Vagina (tissue), 2 donors: Measurements from ENCODE around the gene MNAT1. TPM values are rescaled to one million over a fixed set of nuclear protein-coding genes. Genes with fewer than 3 reads are reported as not detected.

Experiments
- DNase-seq, 2 donors: peaks; one replicate each; pipeline ENCODE4 v3.0.0-alpha.2; 2017; ENCODE audit errors: extremely low spot score in 2 of 2
- H3K27ac ChIP-seq: fragments of 200-600 bp; sonication (generic); one replicate; pipeline ENCODE4 v1.5.1; 2019
- H3K27me3 ChIP-seq: fragments of 200-600 bp; sonication (generic); one replicate; pipeline ENCODE4 v1.5.1; 2019
- H3K36me3 ChIP-seq, 2 donors: fragments of 200-600 bp; sonication (generic); one replicate each; pipeline ENCODE4 v1.5.1; 2017 to 2019
- H3K4me1 ChIP-seq: fragments of 200-600 bp; sonication (generic); one replicate; pipeline ENCODE4 v1.5.1; 2019
- H3K4me3 ChIP-seq, 2 donors: fragments of 200-600 bp; sonication (generic); 1 replicate in 1 of 2; 2 replicates in 1 of 2; pipeline ENCODE4 v1.5.1; 2016 to 2019
- H3K9me3 ChIP-seq: fragments of 200-600 bp; sonication (generic); one replicate; pipeline ENCODE4 v1.5.1; 2019
- CTCF ChIP-seq, 3 experiments: fragments of 450-650 bp in 2 of 3; fragments of 200-600 bp in 1 of 3; sonication (generic) in 1 of 3; IDR thresholded peaks; one replicate each; pipeline ENCODE4 v1.5.1; 2017 to 2019; ENCODE audit warnings: antibody characterized with exemption in 3 of 3, mild to moderate bottlenecking in 2 of 3, moderate library complexity in 2 of 3
- POLR2A ChIP-seq, 2 donors: fragments of 450-650 bp; IDR thresholded peaks; one replicate each; pipeline ENCODE4 v1.6.1; 2017; ENCODE audit warnings: antibody characterized with exemption in 2 of 2, mild to moderate bottlenecking in 2 of 2, moderate library complexity in 2 of 2
- POLR2AphosphoS5 ChIP-seq, 2 donors: sonication (generic); formaldehyde crosslinking; IDR thresholded peaks; one replicate each; pipeline ENCODE4 v1.9.0; 2017; ENCODE audit warnings: antibody characterized with exemption in 2 of 2, mild to moderate bottlenecking in 2 of 2, low read depth in 1 of 2; ENCODE audit not compliant: insufficient read depth in 1 of 2
- intact Hi-C: fragments of 100-400 bp; cut with DNase I; formaldehyde crosslinking; loops from one replicate; pipeline ENCODE4 v1.15.1; 2023
- total RNA-seq: library from RNA; depleted of rRNA; stranded (reverse); fragments of >200 nt; gene quantifications from one replicate; pipeline ENCODE4 v1.2.3, GENCODE V29; 2016

The MNAT1 gene
- total RNA-seq, 1 donor from 2014 or later, result 38.1 TPM

GRCh38 chr14:60803871-60804270 lies 69.3 kb downstream of the MNAT1 start:
- H3K4me1 ChIP-seq, result no peaks in the 10 kb centered on the region
- no peaks in the 10 kb centered on the region for H3K9me3 ChIP-seq
- TF ChIP-seq CTCF (IDR thresholded peaks at IDR 0.05) (no peak), POLR2AphosphoS5 (IDR thresholded peaks at IDR 0.05; ENCODE audit: insufficient read depth in 1 of 2, low read depth in 1 of 2) (no peak), POLR2A (IDR thresholded peaks at IDR 0.05) (no peak)
- no peak overlapping the region for H3K4me3 ChIP-seq
- no peaks in the 10 kb centered on the region for H3K27me3 ChIP-seq
- intact Hi-C loops, result no loop called here
- no peaks in the 10 kb centered on the region for H3K36me3 ChIP-seq
- no peak for DNase-seq
- H3K27ac ChIP-seq, result no peak overlapping the region

DNA sequence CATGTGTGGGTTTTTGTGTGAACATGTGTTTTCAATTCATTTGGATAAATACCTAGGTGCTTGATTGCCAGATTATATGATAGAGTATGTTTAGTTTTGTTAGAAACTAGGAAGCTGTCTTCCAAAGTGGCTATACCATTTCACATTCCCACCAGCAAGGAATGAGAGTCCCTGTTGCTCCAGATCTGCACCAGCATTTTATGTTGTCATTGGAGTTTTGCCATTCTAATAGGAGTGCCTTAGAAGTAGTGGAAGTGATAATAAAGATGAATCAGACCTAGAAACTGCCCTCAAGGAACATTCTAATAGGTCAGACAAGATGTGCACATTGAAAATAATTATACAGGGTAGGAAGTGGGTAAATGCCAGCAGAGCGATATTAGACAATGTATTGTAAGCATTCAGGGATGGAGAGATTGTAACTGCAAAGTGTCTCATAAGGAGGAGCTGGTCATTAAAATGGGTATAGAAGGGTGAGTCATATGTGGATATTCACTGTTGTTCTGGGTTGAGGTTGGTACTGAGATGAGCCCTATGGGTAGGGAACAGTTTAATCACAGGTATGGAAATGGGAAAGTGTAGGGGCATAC lies 71.4 kb downstream of the MNAT1 start:
- intact Hi-C loops, result no loop called here

GRCh38 chr14:60807247-60807646 lies 72.7 kb downstream of the MNAT1 start:
- no peak overlapping the region for H3K4me3 ChIP-seq
- no peaks in the 10 kb centered on the region for H3K27me3 ChIP-seq
- intact Hi-C loops, result no loop called here
- no peak for DNase-seq
- no peak for TF ChIP-seq CTCF (IDR thresholded peaks at IDR 0.05)
- TF ChIP-seq POLR2A (IDR thresholded peaks at IDR 0.05), result no peak
- no peak for TF ChIP-seq POLR2AphosphoS5 (IDR thresholded peaks at IDR 0.05; ENCODE audit: insufficient read depth in 1 of 2, low read depth in 1 of 2)
- H3K27ac ChIP-seq, result no peak overlapping the region
- no peaks in the 10 kb centered on the region for H3K9me3 ChIP-seq
- H3K36me3 ChIP-seq, result peaks cover 0 to 6% of the 10 kb centered on the region in 2 donors
- H3K4me1 ChIP-seq, result no peaks in the 10 kb centered on the region

More for the DNA sequence above, 71.4 kb downstream of the MNAT1 start:
- Histone ChIP-seq H3K4me1 (no peaks in the 10 kb centered on the region), H3K27me3 (no peaks in the 10 kb centered on the region), H3K36me3 (no peaks in the 10 kb centered on the region), H3K27ac (no peak overlapping the region), H3K4me3 (no peak overlapping the region), H3K9me3 (no peaks in the 10 kb centered on the region)
- no peak for TF ChIP-seq POLR2A (IDR thresholded peaks at IDR 0.05)
- TF ChIP-seq POLR2AphosphoS5 (IDR thresholded peaks at IDR 0.05; ENCODE audit: insufficient read depth in 1 of 2, low read depth in 1 of 2), result no peak
- no peak for TF ChIP-seq CTCF (IDR thresholded peaks at IDR 0.05)
- no peak for DNase-seq

DNA sequence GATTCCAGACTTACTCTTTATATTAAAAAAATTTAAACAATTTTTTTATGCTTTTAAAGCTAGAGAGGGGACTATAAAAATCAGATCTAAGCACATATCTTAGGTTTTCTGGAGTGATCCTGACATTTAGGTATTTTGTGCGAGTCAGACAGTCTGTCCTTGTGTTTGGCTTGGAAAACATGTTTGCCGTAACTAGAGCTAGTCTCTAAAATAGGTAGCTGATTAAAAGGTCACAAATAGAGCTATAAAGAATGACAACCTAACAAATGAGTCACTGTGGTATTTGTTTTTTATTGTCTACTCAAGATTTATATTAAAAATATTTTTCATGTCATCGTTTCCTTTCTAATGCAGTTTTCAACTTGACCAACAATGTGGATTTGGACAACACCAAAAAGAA lies 73.4 kb downstream of the MNAT1 start:
- no peaks in the 10 kb centered on the region for H3K9me3 ChIP-seq
- H3K27ac ChIP-seq, result no peak overlapping the region
- intact Hi-C loops, result no loop called here
- DNase-seq, result no peak
- H3K4me3 ChIP-seq, result no peak overlapping the region
- H3K4me1 ChIP-seq, result no peaks in the 10 kb centered on the region
- no peaks in the 10 kb centered on the region for H3K27me3 ChIP-seq
- H3K36me3 ChIP-seq, result peaks cover 0 to 13% of the 10 kb centered on the region in 2 donors
- no peak for TF ChIP-seq CTCF (IDR thresholded peaks at IDR 0.05)
- TF ChIP-seq POLR2A (IDR thresholded peaks at IDR 0.05), result no peak
- TF ChIP-seq POLR2AphosphoS5 (IDR thresholded peaks at IDR 0.05; ENCODE audit: insufficient read depth in 1 of 2, low read depth in 1 of 2), result no peak

DNA sequence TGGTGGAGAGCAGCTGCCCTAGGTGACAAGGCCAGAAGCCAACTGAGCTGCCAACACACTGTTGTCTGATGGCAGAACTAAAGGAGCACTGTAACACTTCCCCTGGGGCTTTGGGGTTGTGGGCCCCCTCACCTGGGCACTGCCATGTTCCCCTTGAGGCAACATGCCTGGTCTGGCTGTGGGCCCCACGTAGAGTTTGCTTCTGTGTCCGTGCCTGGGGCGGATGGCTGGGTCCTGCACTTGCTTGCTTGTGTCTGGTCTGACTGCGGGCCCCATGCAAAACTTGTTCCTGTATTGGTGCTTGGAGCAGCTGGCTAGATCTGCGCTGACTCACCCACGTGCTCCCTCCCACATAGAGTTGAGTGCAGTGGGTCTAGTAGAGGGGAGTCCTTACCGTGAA lies 78.4 kb downstream of the MNAT1 start:
- H3K36me3 ChIP-seq, result peaks cover 0 to 15% of the 10 kb centered on the region in 2 donors
- DNase-seq, result no peak
- intact Hi-C loops, result no loop called here
- no peaks in the 10 kb centered on the region for H3K4me1 ChIP-seq
- H3K4me3 ChIP-seq, result no peak overlapping the region
- no peaks in the 10 kb centered on the region for H3K27me3 ChIP-seq
- TF ChIP-seq CTCF (IDR thresholded peaks at IDR 0.05), result no peak
- TF ChIP-seq POLR2A (IDR thresholded peaks at IDR 0.05), result no peak
- no peak for TF ChIP-seq POLR2AphosphoS5 (IDR thresholded peaks at IDR 0.05; ENCODE audit: insufficient read depth in 1 of 2, low read depth in 1 of 2)
- H3K27ac ChIP-seq, result no peak overlapping the region
- no peaks in the 10 kb centered on the region for H3K9me3 ChIP-seq
